Neural progenitor cell (in vitro differentiated cells): ENCODE results near the gene DYNLRB1.

ENCODE experiments used
- CTCF ChIP-seq: fragments of 200-600 bp; sonication (generic); IDR thresholded peaks from 2 replicates; pipeline ENCODE4 v1.5.1; 2017; ENCODE audit warnings: antibody characterized with exemption, mild to moderate bottlenecking
- EZH2 ChIP-seq: fragments of 200-600 bp; sonication (generic); IDR thresholded peaks from 2 replicates; pipeline ENCODE4 v1.6.1; 2017; ENCODE audit warnings: antibody characterized with exemption, mild to moderate bottlenecking, moderate library complexity

DNA sequence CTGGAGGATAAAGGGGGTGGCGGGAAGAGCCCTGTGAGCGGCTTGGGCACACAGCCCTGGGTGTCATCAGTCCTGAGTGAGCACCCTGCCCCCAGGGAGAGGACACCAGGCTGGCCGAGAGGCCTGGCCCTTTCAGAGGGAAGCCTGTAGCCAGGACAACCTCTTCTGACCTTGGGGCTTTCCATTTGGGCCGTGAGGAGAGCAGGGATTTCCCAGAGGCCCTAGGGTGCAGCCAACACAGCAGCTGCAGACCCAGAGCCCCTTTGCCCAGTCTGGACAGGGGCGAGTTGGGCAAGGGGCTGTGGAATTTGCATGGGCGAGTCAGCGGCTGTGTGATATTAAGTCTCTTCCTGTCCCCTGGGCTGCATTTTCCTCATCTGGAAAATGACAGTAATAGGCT lies 48.6 kb downstream of the DYNLRB1 start:
- TF ChIP-seq CTCF (no peak), EZH2 (no peak)
